Fibroblast of lung (primary cell): ENCODE results near the gene BTBD16. TPM values are rescaled to one million over a fixed set of nuclear protein-coding genes. Genes with fewer than 3 reads are reported as not detected.

Experiments used
- DNase-seq, 2 donors: peaks; one replicate each; pipeline versions ENCODE4 v3.0.0 to v3.0.0-alpha.2; 2010; ENCODE audit warnings: low read depth in 2 of 2
- H2AFZ ChIP-seq: 2 replicates; pipeline ENCODE4 v1.5.1; 2012; ENCODE audit warnings: low read length, control low read depth, inconsistent platforms
- H3K27ac ChIP-seq: 2 replicates; pipeline ENCODE4 v1.5.1; 2011; ENCODE audit warnings: low read length, control low read depth; ENCODE audit not compliant: insufficient read depth
- H3K27me3 ChIP-seq: 2 replicates; pipeline ENCODE4 v1.5.1; 2011; ENCODE audit warnings: mild to moderate bottlenecking, low read length; ENCODE audit not compliant: control insufficient read depth, insufficient read depth
- H3K36me3 ChIP-seq: 2 replicates; pipeline ENCODE4 v1.5.1; 2011; ENCODE audit warnings: low read length; ENCODE audit not compliant: control insufficient read depth, insufficient read depth
- H3K4me1 ChIP-seq: 2 replicates; pipeline ENCODE4 v1.5.1; 2011; ENCODE audit warnings: low read length; ENCODE audit not compliant: control insufficient read depth, insufficient read depth; ENCODE audit errors: extremely low read depth
- H3K4me2 ChIP-seq: 2 replicates; pipeline ENCODE4 v1.5.1; 2011; ENCODE audit warnings: low read length, control low read depth; ENCODE audit not compliant: insufficient read depth; ENCODE audit errors: extremely low read depth
- H3K4me3 ChIP-seq, 4 experiments: fragments of 200-600 bp in 1 of 4; sonication (generic) in 1 of 4; replicated peaks in 1 of 4; 2 replicates each; pipeline ENCODE4 v1.5.1; 2011 to 2016; ENCODE audit warnings: low read length in 4 of 4, low read depth in 3 of 4, mild to moderate bottlenecking in 3 of 4, control low read depth in 2 of 4, inconsistent platforms in 1 of 4, mixed read lengths in 1 of 4; ENCODE audit not compliant: insufficient read depth in 1 of 4; ENCODE audit errors: control extremely low read depth in 1 of 4
- H3K79me2 ChIP-seq: 2 replicates; pipeline ENCODE4 v1.5.1; 2012; ENCODE audit warnings: mild to moderate bottlenecking, low read length, inconsistent platforms; ENCODE audit not compliant: control insufficient read depth, insufficient read depth
- H3K9ac ChIP-seq: 2 replicates; pipeline ENCODE4 v1.5.1; 2011; ENCODE audit warnings: mild to moderate bottlenecking, low read length, control low read depth; ENCODE audit not compliant: insufficient read depth
- H3K9me3 ChIP-seq: 2 replicates; pipeline ENCODE4 v1.5.1; 2012; ENCODE audit warnings: low read depth, low read length; ENCODE audit not compliant: control insufficient read depth, insufficient read depth
- H4K20me1 ChIP-seq: 2 replicates; pipeline ENCODE4 v1.5.1; 2011; ENCODE audit warnings: low read length; ENCODE audit not compliant: control insufficient read depth, insufficient read depth; ENCODE audit errors: extremely low read depth
- CTCF ChIP-seq, 2 donors: IDR thresholded peaks in 1 of 2; conservative IDR thresholded peaks in 1 of 2; 1 replicate in 1 of 2; 2 replicates in 1 of 2; pipeline ENCODE4 v1.5.1; 2011 to 2012; ENCODE audit warnings: low read length in 2 of 2, control low read depth in 1 of 2, inconsistent platforms in 1 of 2, low read depth in 1 of 2, mild to moderate bottlenecking in 1 of 2
- EZH2 ChIP-seq: IDR thresholded peaks from 2 replicates; pipeline ENCODE4 v1.5.1; 2012; ENCODE audit warnings: low read length, control low read depth, mild to moderate bottlenecking; ENCODE audit errors: missing control alignments
- polyA minus RNA-seq: library from RNA; depleted of rRNA, polyadenylated mRNA; stranded (reverse); fragments of >200 nt; gene quantifications from 2 replicates; pipeline ENCODE4 v1.2.3, GENCODE V29; 2011; ENCODE audit warnings: low replicate concordance
- polyA plus RNA-seq, 2 donors: library from polyadenylated mRNA; depleted of rRNA in 1 of 2; stranded (reverse) in 1 of 2; unstranded in 1 of 2; fragments of >200 nt; gene quantifications; 2 replicates each; pipeline ENCODE4 v1.2.1, GENCODE V29; 2011 to 2012; ENCODE audit warnings: missing spikeins in 1 of 2
- total RNA-seq: library from RNA; depleted of rRNA; stranded (reverse); fragments of >200 nt; gene quantifications from 2 replicates; pipeline ENCODE4 v1.2.1, GENCODE V29; 2014

BTBD16 gene
- total RNA-seq = not detected in 2 replicates
- not detected in 2 replicates for polyA plus RNA-seq
- polyA plus RNA-seq (2012) = not detected in 2 replicates
- not detected in 2 replicates for polyA minus RNA-seq

GRCh38 chr10:122271076-122271475 lies at the start of gene BTBD16:
Gene BTBD16 (plus strand): TSS chr10:122271296. CDS start chr10:122275082, 3,786 bp downstream.
- Histone ChIP-seq H3K27me3 (no peaks in the 10 kb centered on the region), H3K36me3 (no peaks in the 10 kb centered on the region), H3K4me2 (no peak within 1 kb of the TSS), H3K4me1 (no peaks in the 10 kb centered on the region), H3K9me3 (no peaks in the 10 kb centered on the region), H3K27ac (no peak within 1 kb of the TSS), H3K79me2 (no peaks in the 10 kb centered on the region), H3K4me3 (no peak within 1 kb of the TSS), H3K9ac (no peak within 1 kb of the TSS), H4K20me1 (no peaks in the 10 kb centered on the region), H2AFZ (no peak within 1 kb of the TSS)
- no peak for DNase-seq
- TF ChIP-seq EZH2 = no peak
- no peak for TF ChIP-seq CTCF (conservative IDR thresholded peaks at IDR 0.05 in 1 of 2, IDR thresholded peaks at IDR 0.05 in 1 of 2; ENCODE audit: low read depth in 1 of 2, low read length in 2 of 2)

GRCh38 chr10:122221958-122222357 lies 49.1 kb upstream of the BTBD16 start:
- DNase-seq = no peak
- no peak overlapping the region for H3K27ac ChIP-seq

GRCh38 chr10:122222638-122223037 lies 48.5 kb upstream of the BTBD16 start:
- no peak overlapping the region for H2AFZ ChIP-seq
- TF ChIP-seq EZH2 (no peak), CTCF (conservative IDR thresholded peaks at IDR 0.05 in 1 of 2, IDR thresholded peaks at IDR 0.05 in 1 of 2; ENCODE audit: low read depth in 1 of 2, low read length in 2 of 2) (no peak)

More at GRCh38 chr10:122221958-122222357, 49.1 kb upstream of the BTBD16 start:
- H4K20me1 ChIP-seq = no peaks in the 10 kb centered on the region
- no peaks in the 10 kb centered on the region for H3K4me1 ChIP-seq
- no peaks in the 10 kb centered on the region for H3K9me3 ChIP-seq
- no peak overlapping the region for H2AFZ ChIP-seq
- H3K79me2 ChIP-seq = no peaks in the 10 kb centered on the region
- no peak overlapping the region for H3K4me3 ChIP-seq
- no peak overlapping the region for H3K4me2 ChIP-seq
- H3K9ac ChIP-seq = no peak overlapping the region
- no peak for TF ChIP-seq EZH2
- H3K36me3 ChIP-seq = peaks cover 5% of the 10 kb centered on the region
- H3K27me3 ChIP-seq = no peaks in the 10 kb centered on the region

More at GRCh38 chr10:122222638-122223037, 48.5 kb upstream of the BTBD16 start:
- no peaks in the 10 kb centered on the region for H3K4me1 ChIP-seq
- no peak overlapping the region for H3K27ac ChIP-seq
- no peak for DNase-seq
- H3K9me3 ChIP-seq = no peaks in the 10 kb centered on the region
- H3K4me3 ChIP-seq = no peak overlapping the region
- no peak overlapping the region for H3K4me2 ChIP-seq
- no peaks in the 10 kb centered on the region for H4K20me1 ChIP-seq
- H3K27me3 ChIP-seq = no peaks in the 10 kb centered on the region
- H3K36me3 ChIP-seq = peaks cover 5% of the 10 kb centered on the region
- no peak overlapping the region for H3K9ac ChIP-seq
- no peaks in the 10 kb centered on the region for H3K79me2 ChIP-seq
